HEK293 (cell line): ENCODE results near the gene SUN5.
A peak's percentile ranks its signal among the peaks of the same experiment; 100 is the strongest.

ENCODE experiments used
- CTCF ChIA-PET: fragments of 350-600 bp; formaldehyde crosslinking; extraction: SDS; loops from one replicate; lab custom pipeline; 2021; ENCODE audit warnings: antibody characterized with exemption; lab: Yijun Ruan, JAX
- POLR2A ChIA-PET: fragments of 300-600 bp; formaldehyde crosslinking; extraction: SDS; loops from one replicate; lab custom pipeline; 2020; ENCODE audit warnings: antibody characterized with exemption, inconsistent platforms; lab: Yijun Ruan, JAX
- H3K27ac ChIP-seq: fragments of 200-500 bp; sonication (Bioruptor generic); 2 replicates; pipeline ENCODE4 v1.5.1; 2014; ENCODE audit warnings: low read depth, low read length, control low read depth, inconsistent platforms; ENCODE audit errors: extremely low read depth
- H3K36me3 ChIP-seq, 2 experiments: fragments of 200-500 bp in 1 of 2; sonication (Bioruptor generic) in 1 of 2; 1 replicate in 1 of 2; 2 replicates in 1 of 2; pipeline ENCODE4 v1.5.1; 2014 to 2017; ENCODE audit warnings: inconsistent platforms in 2 of 2, low read length in 2 of 2; ENCODE audit not compliant: control insufficient read depth in 2 of 2, insufficient read depth in 1 of 2
- H3K4me1 ChIP-seq: fragments of 200-500 bp; sonication (Bioruptor generic); 2 replicates; pipeline ENCODE4 v1.5.1; 2014; ENCODE audit warnings: mild to moderate bottlenecking, low read length, inconsistent platforms; ENCODE audit not compliant: control insufficient read depth, insufficient read depth
- H3K4me3 ChIP-seq: 2 replicates; pipeline ENCODE4 v1.5.1; 2011; ENCODE audit warnings: low read depth, mild to moderate bottlenecking, control low read depth, low read length, moderate library complexity
- H3K9me3 ChIP-seq: fragments of 200-500 bp; sonication (Bioruptor generic); 2 replicates; pipeline ENCODE4 v1.5.1; 2014; ENCODE audit warnings: low read depth, low read length, inconsistent platforms; ENCODE audit not compliant: control insufficient read depth, insufficient read depth
- ATF2 ChIP-seq: fragments of 450-650 bp; formaldehyde crosslinking; IDR thresholded peaks from 2 replicates; pipeline ENCODE4 v1.5.1; 2016; ENCODE audit warnings: missing biosample characterization, missing genetic modification characterization, low read depth
- EGR2 ChIP-seq: fragments of 450-650 bp; formaldehyde crosslinking; IDR thresholded peaks from 2 replicates; pipeline ENCODE4 v1.5.1; 2016; ENCODE audit warnings: low read depth, missing biosample characterization, missing genetic modification characterization
- GLI4 ChIP-seq: fragments of 450-650 bp; formaldehyde crosslinking; IDR thresholded peaks from 2 replicates; pipeline ENCODE4 v1.5.1; 2016; ENCODE audit warnings: missing biosample characterization, missing genetic modification characterization
- PRDM4 ChIP-seq: fragments of 450-650 bp; formaldehyde crosslinking; IDR thresholded peaks from 2 replicates; pipeline ENCODE4 v1.5.1; 2017; ENCODE audit warnings: missing biosample characterization, missing genetic modification characterization
- SCRT2 ChIP-seq: fragments of 450-650 bp; formaldehyde crosslinking; IDR thresholded peaks from 2 replicates; pipeline ENCODE4 v1.5.1; 2016; ENCODE audit warnings: missing biosample characterization, missing genetic modification characterization
- TRIM28 ChIP-seq: IDR thresholded peaks from 2 replicates; pipeline ENCODE4 v1.6.1; 2011; ENCODE audit warnings: low read length, control low read depth, borderline replicate concordance
- ZBTB48 ChIP-seq: fragments of 450-650 bp; formaldehyde crosslinking; IDR thresholded peaks from 2 replicates; pipeline ENCODE4 v1.5.1; 2016; ENCODE audit warnings: missing biosample characterization, missing genetic modification characterization
- ZFHX2 ChIP-seq: fragments of 450-650 bp; formaldehyde crosslinking; conservative IDR thresholded peaks from 2 replicates; pipeline ENCODE4 v1.5.1; 2016; ENCODE audit warnings: missing biosample characterization, missing genetic modification characterization
- ZNF132 ChIP-seq: fragments of 450-650 bp; formaldehyde crosslinking; IDR thresholded peaks from 2 replicates; pipeline ENCODE4 v1.5.1; 2017; ENCODE audit warnings: missing biosample characterization, missing genetic modification characterization, borderline replicate concordance
- ZNF16 ChIP-seq: fragments of 450-650 bp; formaldehyde crosslinking; IDR thresholded peaks from 2 replicates; pipeline ENCODE4 v1.5.1; 2016; ENCODE audit warnings: low read depth, missing biosample characterization, missing genetic modification characterization
- ZNF202 ChIP-seq: fragments of 450-650 bp; formaldehyde crosslinking; IDR thresholded peaks from 2 replicates; pipeline ENCODE4 v1.5.1; 2016; ENCODE audit warnings: missing biosample characterization, missing genetic modification characterization, borderline replicate concordance
- ZNF211 ChIP-seq: fragments of 450-650 bp; formaldehyde crosslinking; IDR thresholded peaks from 2 replicates; pipeline ENCODE4 v1.5.1; 2016; ENCODE audit warnings: low read depth, missing biosample characterization, missing genetic modification characterization
- ZNF324 ChIP-seq: fragments of 450-650 bp; formaldehyde crosslinking; IDR thresholded peaks from 2 replicates; pipeline ENCODE4 v1.5.1; 2016; ENCODE audit warnings: missing biosample characterization, missing genetic modification characterization
- ZNF404 ChIP-seq: fragments of 450-650 bp; formaldehyde crosslinking; IDR thresholded peaks from 2 replicates; pipeline ENCODE4 v1.5.1; 2017; ENCODE audit warnings: missing biosample characterization, missing genetic modification characterization
- ZNF433 ChIP-seq: fragments of 450-650 bp; formaldehyde crosslinking; IDR thresholded peaks from 2 replicates; pipeline ENCODE4 v1.5.1; 2016; ENCODE audit warnings: missing biosample characterization, missing genetic modification characterization, low read depth
- ZNF548 ChIP-seq: fragments of 450-650 bp; formaldehyde crosslinking; IDR thresholded peaks from 2 replicates; pipeline ENCODE4 v1.5.1; 2016; ENCODE audit warnings: missing biosample characterization, missing genetic modification characterization
- ZNF596 ChIP-seq: fragments of 450-650 bp; IDR thresholded peaks from 2 replicates; pipeline ENCODE4 v1.5.0; 2018; ENCODE audit warnings: missing biosample characterization, mild to moderate bottlenecking, missing genetic modification characterization, moderate library complexity
- ZNF623 ChIP-seq: fragments of 450-650 bp; formaldehyde crosslinking; IDR thresholded peaks from 2 replicates; pipeline ENCODE4 v1.5.1; 2016; ENCODE audit warnings: missing biosample characterization, missing genetic modification characterization
- ZNF645 ChIP-seq: fragments of 450-650 bp; formaldehyde crosslinking; IDR thresholded peaks from 2 replicates; pipeline ENCODE4; 2016; ENCODE audit warnings: missing biosample characterization, missing genetic modification characterization
- ZNF768 ChIP-seq: fragments of 450-650 bp; formaldehyde crosslinking; IDR thresholded peaks from 2 replicates; pipeline ENCODE4 v1.5.1; 2018; ENCODE audit warnings: missing biosample characterization, mild to moderate bottlenecking, missing genetic modification characterization
- ZNF792 ChIP-seq: fragments of 450-650 bp; formaldehyde crosslinking; IDR thresholded peaks from 2 replicates; pipeline ENCODE4 v1.5.1; 2016; ENCODE audit warnings: missing biosample characterization, missing genetic modification characterization

The SUN5 gene

GRCh38 chr20:33020278-33021161 lies 16.3 kb upstream of the SUN5 start:
- Histone ChIP-seq H3K9me3 (no peaks in the 10 kb centered on the region), H3K4me1 (no peaks in the 10 kb centered on the region), H3K4me3 (no peak overlapping the region), H3K36me3 (no peaks in the 10 kb centered on the region), H3K27ac (no peak overlapping the region)
- ChIA-PET POLR2A (no interaction called here), CTCF (no interaction called here)
- peak; percentile 76 for TF ChIP-seq PRDM4
- peak; percentile 60 for TF ChIP-seq SCRT2 (tag by site-specific recombination)
- no peak for TF ChIP-seq ZNF596 (tag by site-specific recombination)

- H3K4me3 ChIP-seq = no peak overlapping the region
- no peaks in the 10 kb centered on the region for H3K9me3 ChIP-seq
- CTCF ChIA-PET = no interaction called here
- H3K36me3 ChIP-seq = no peaks in the 10 kb centered on the region
- POLR2A ChIA-PET = no interaction called here
- no peak overlapping the region for H3K27ac ChIP-seq
- TF ChIP-seq ZNF623 (tag by site-specific recombination) = peak; percentile 92
- no peak for TF ChIP-seq ZNF768 (tag by site-specific recombination)
- no peak for TF ChIP-seq ZNF16 (tag by site-specific recombination)
- H3K4me1 ChIP-seq = no peaks in the 10 kb centered on the region
These were observed 15.4 kb upstream of the SUN5 start for GRCh38 chr20:33019465-33020277.

DNA sequence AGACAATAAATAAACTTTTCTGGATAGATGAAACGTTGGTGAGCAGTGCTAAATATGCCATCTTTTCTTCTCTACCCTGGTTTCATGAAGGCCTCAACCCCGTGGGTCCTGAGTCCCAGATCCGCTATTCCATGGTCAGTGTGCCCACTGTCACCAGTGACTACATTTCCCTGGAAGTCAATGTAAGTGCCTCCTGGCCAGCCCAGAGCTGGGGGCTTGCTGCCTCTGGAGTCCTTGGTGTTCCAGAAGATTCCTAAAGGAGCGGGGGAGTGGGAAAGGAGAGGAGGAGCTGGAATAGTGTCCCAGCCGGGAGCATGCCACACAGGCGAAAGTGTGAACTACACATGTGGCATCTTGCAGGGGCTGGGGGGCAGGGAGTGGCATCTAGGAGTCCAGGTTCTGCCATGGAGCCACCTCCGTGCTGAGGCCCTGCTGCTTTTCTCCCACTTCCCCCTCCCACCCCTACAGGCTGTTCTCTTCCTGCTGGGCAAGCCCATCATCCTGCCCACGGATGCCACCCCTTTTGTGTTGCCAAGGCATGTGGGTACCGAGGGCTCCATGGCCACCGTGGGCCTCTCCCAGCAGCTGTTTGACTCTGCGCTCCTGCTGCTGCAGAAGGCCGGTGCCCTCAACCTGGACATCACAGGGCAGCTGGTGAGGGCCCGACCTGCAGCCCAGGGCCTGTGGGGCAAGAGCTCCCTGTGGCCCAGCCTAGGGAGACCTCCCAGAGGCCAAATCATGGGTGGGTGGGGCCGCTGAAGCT lies 14.1 kb upstream of the SUN5 start:
- TF ChIP-seq EGR2 (tag by site-specific recombination) = peak; percentile 52; the same call in 1 of the 2 replicates
- TF ChIP-seq ZNF548 (tag by site-specific recombination) = no peak
- peak; percentile 44 for TF ChIP-seq ZFHX2 (tag by site-specific recombination)
- TF ChIP-seq ZNF202 (tag by site-specific recombination) = no peak
- TF ChIP-seq ZNF433 (tag by site-specific recombination) = no peak
- TF ChIP-seq, all 188 proteins: peak for 2
- no peaks in the 10 kb centered on the region for H3K9me3 ChIP-seq
- no peak overlapping the region for H3K4me3 ChIP-seq
- H3K4me1 ChIP-seq = no peaks in the 10 kb centered on the region
- no peaks in the 10 kb centered on the region for H3K36me3 ChIP-seq
- ChIA-PET CTCF (no interaction called here), POLR2A (no interaction called here)
- no peak overlapping the region for H3K27ac ChIP-seq

DNA sequence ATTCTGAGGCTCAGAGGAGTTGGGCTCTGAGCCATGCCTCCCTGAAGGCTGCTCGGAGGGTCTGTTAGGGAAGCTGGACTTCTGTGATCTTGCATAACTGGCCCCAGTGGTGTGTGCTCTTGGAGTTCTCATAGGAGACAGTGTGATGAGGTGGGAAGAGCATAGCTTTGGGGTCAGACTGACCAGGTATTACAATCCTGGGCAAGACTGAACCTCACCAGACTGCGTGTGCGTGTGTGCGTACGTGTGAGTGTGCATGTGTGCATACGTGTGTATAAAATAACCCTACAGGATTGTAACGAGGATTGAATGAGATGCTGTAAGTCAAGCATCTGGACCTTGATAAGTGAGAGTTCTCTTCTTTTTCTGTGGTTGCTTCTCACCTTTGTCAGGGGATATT lies 13.3 kb upstream of the SUN5 start:
- H3K4me1 ChIP-seq = no peaks in the 10 kb centered on the region
- H3K9me3 ChIP-seq = no peaks in the 10 kb centered on the region
- no peak overlapping the region for H3K27ac ChIP-seq
- ChIA-PET CTCF (no interaction called here), POLR2A (no interaction called here)
- H3K4me3 ChIP-seq = no peak overlapping the region
- H3K36me3 ChIP-seq = no peaks in the 10 kb centered on the region
- no peak for TF ChIP-seq ZNF211
- TF ChIP-seq ATF2 = no peak
- TF ChIP-seq ZNF324 (tag by site-specific recombination) = no peak
- TF ChIP-seq GLI4 (tag by site-specific recombination) = no peak
- no peak for TF ChIP-seq ZNF645 (tag by site-specific recombination)
- TF ChIP-seq ZNF132 = no peak
- no peak for TF ChIP-seq ZBTB48 (tag by site-specific recombination)
- TF ChIP-seq ZNF404 (tag by site-specific recombination) = no peak
- no peak for TF ChIP-seq ZNF792 (tag by site-specific recombination)
- TF ChIP-seq TRIM28 = no peak
